Measurements from ENCODE around the gene USE1.
A peak's percentile ranks its signal among the peaks of the same experiment; 100 is the strongest.

The USE1 gene

GRCh38 chr19:17260842-17261325, 45.7 kb downstream of the USE1 start:
- Histone ChIP-seq H3K4me3 (ENCODE audit: insufficient read depth, low read length, poor library complexity, severe bottlenecking) (no peak overlapping the region), H4K20me1 (ENCODE audit: low read depth, low read length) (no peaks in the 10 kb centered on the region), H3K4me2 (ENCODE audit: low read depth, low read length, poor library complexity, severe bottlenecking) (peak overlapping the region; percentile 48), H3K27ac (ENCODE audit: low read depth, low read length) (peak overlapping the region; percentile 61), H3K27me3 (ENCODE audit: low read length) (no peaks in the 10 kb centered on the region), H3K36me3 (ENCODE audit: low read length) (no peaks in the 10 kb centered on the region), H3K9ac (ENCODE audit: low read length) (peak overlapping the region; percentile 50; the same call in 1 of the 2 replicates), H3F3A (ENCODE audit: insufficient read depth) (peaks cover 5% of the 10 kb centered on the region; the same call in 1 of the 2 replicates), H3K9me2 (replicated peaks; ENCODE audit: insufficient read depth, low read length) (no peaks in the 10 kb centered on the region), H3K79me2 (ENCODE audit: insufficient read depth, low read length) (no peaks in the 10 kb centered on the region), H2AFZ (ENCODE audit: low read depth, low read length, severe bottlenecking) (peak overlapping the region; percentile 87), H3K9me3 (ENCODE audit: insufficient read depth, low read length) (no peaks in the 10 kb centered on the region)
- TF ChIP-seq EZH2phosphoT487 (conservative IDR thresholded peaks at IDR 0.05; ENCODE audit: low read length) (no peak), CTCF (IDR thresholded peaks at IDR 0.05; ENCODE audit: insufficient read depth, low read length, poor library complexity, severe bottlenecking) (peak; percentile 93)

GRCh38 chr19:17262557-17262956, 47.4 kb downstream of the USE1 start:
- no peaks in the 10 kb centered on the region for H3K9me3 ChIP-seq (ENCODE audit: insufficient read depth, low read length)
- H3K9me2 ChIP-seq (replicated peaks; ENCODE audit: insufficient read depth, low read length) = no peaks in the 10 kb centered on the region
- H3K36me3 ChIP-seq (ENCODE audit: low read length) = no peaks in the 10 kb centered on the region
- no peak overlapping the region for H3K27ac ChIP-seq (ENCODE audit: low read depth, low read length)
- H3K9ac ChIP-seq (ENCODE audit: low read length) = no peak overlapping the region
- H3K4me3 ChIP-seq (ENCODE audit: insufficient read depth, low read length, poor library complexity, severe bottlenecking) = no peak overlapping the region
- H3K27me3 ChIP-seq (ENCODE audit: low read length) = no peaks in the 10 kb centered on the region
- no peaks in the 10 kb centered on the region for H4K20me1 ChIP-seq (ENCODE audit: low read depth, low read length)
- peaks cover 13% of the 10 kb centered on the region for H3F3A ChIP-seq (ENCODE audit: insufficient read depth)
- H3K79me2 ChIP-seq (ENCODE audit: insufficient read depth, low read length) = peaks cover 1% of the 10 kb centered on the region; the same call in 1 of the 2 replicates
- TF ChIP-seq CTCF (IDR thresholded peaks at IDR 0.05; ENCODE audit: insufficient read depth, low read length, poor library complexity, severe bottlenecking) = no peak
- TF ChIP-seq EZH2phosphoT487 (conservative IDR thresholded peaks at IDR 0.05; ENCODE audit: low read length) = no peak
- H2AFZ ChIP-seq (ENCODE audit: low read depth, low read length, severe bottlenecking) = no peak overlapping the region
- H3K4me2 ChIP-seq (ENCODE audit: low read depth, low read length, poor library complexity, severe bottlenecking) = no peak overlapping the region

GRCh38 chr19:17263712-17264640, 48.8 kb downstream of the USE1 start:
- peaks cover 12% of the 10 kb centered on the region; the same call in 1 of the 2 replicates for H3K79me2 ChIP-seq (ENCODE audit: insufficient read depth, low read length)
- no peaks in the 10 kb centered on the region for H3K9me3 ChIP-seq (ENCODE audit: insufficient read depth, low read length)
- H3K9ac ChIP-seq (ENCODE audit: low read length) = no peak overlapping the region
- H3K27me3 ChIP-seq (ENCODE audit: low read length) = no peaks in the 10 kb centered on the region
- H3F3A ChIP-seq (ENCODE audit: insufficient read depth) = peaks cover 13% of the 10 kb centered on the region
- no peaks in the 10 kb centered on the region for H3K36me3 ChIP-seq (ENCODE audit: low read length)
- H4K20me1 ChIP-seq (ENCODE audit: low read depth, low read length) = no peaks in the 10 kb centered on the region
- TF ChIP-seq EZH2phosphoT487 (conservative IDR thresholded peaks at IDR 0.05; ENCODE audit: low read length) (no peak), CTCF (IDR thresholded peaks at IDR 0.05; ENCODE audit: insufficient read depth, low read length, poor library complexity, severe bottlenecking) (no peak)
- H3K4me2 ChIP-seq (ENCODE audit: low read depth, low read length, poor library complexity, severe bottlenecking) = no peak overlapping the region
- peak overlapping the region; percentile 18; the same call in 1 of the 2 replicates for H3K27ac ChIP-seq (ENCODE audit: low read depth, low read length)
- H3K9me2 ChIP-seq (replicated peaks; ENCODE audit: insufficient read depth, low read length) = no peaks in the 10 kb centered on the region
- no peak overlapping the region for H2AFZ ChIP-seq (ENCODE audit: low read depth, low read length, severe bottlenecking)
- no peak overlapping the region for H3K4me3 ChIP-seq (ENCODE audit: insufficient read depth, low read length, poor library complexity, severe bottlenecking)
